ENCODE results near the gene MDH1.

DNA sequence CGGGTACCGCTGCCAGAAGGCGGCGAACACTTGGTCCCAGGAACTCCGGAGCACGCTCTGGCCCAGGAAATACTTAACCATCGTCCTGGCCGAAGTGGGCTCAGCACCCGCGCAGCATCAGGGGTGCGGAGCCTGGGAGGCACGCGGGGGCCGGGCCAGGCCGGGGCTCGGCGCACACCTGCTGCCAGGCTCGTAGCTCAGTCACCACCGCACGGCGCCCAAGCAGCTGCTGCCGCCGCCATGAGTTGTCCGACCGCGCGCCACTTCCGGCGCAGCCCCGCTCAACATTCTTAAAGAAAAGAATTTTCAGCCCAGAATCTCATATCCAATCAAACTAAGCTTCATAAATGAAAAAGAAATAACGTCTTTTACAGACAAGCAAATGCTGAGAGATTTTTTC is 34.0 kb downstream of the MDH1 start:
- TF ChIP-seq EZH2phosphoT487 (IDR thresholded peaks at IDR 0.05; ENCODE audit: insufficient read depth, low read depth) (no peak), EZH2 (IDR thresholded peaks at IDR 0.05; ENCODE audit: insufficient read depth, poor library complexity, severe bottlenecking) (no peak)
